GM23338 (cell line): Measurements from ENCODE around the gene PXDN. TPM values are rescaled to one million over a fixed set of nuclear protein-coding genes. Genes with fewer than 3 reads are reported as not detected.

Experiments used
- ATAC-seq: fragments of 200-7000 bp; cut with Tn5 transposase; 3 replicates; pipeline ENCODE4 v1.9.1; 2020
- DNase-seq: peaks from one replicate; pipeline ENCODE4 v3.0.0-alpha.2; 2015; ENCODE audit warnings: low spot score
- H2AFZ ChIP-seq: fragments of 200-600 bp; sonication (generic); 2 replicates; pipeline ENCODE4 v1.8.0; 2016; ENCODE audit warnings: antibody characterized with exemption, mild to moderate bottlenecking, moderate library complexity
- H3F3A ChIP-seq: fragments of 200-600 bp; sonication (generic); replicated peaks from 2 replicates; pipeline ENCODE4 v1.8.0; 2017; ENCODE audit warnings: antibody characterized with exemption, mixed run types, low read depth
- H3K27ac ChIP-seq: fragments of 200-600 bp; sonication (generic); 2 replicates; pipeline ENCODE4 v1.6.1; 2016; ENCODE audit warnings: low read depth
- H3K27me3 ChIP-seq: fragments of 200-600 bp; sonication (generic); 2 replicates; pipeline ENCODE4 v1.8.0; 2016; ENCODE audit warnings: mild to moderate bottlenecking, mixed run types, moderate library complexity; ENCODE audit not compliant: insufficient read depth
- H3K36me3 ChIP-seq: fragments of 200-600 bp; sonication (generic); 2 replicates; pipeline ENCODE4 v1.8.0; 2016; ENCODE audit warnings: mild to moderate bottlenecking; ENCODE audit not compliant: insufficient read depth
- H3K4me1 ChIP-seq: fragments of 200-600 bp; sonication (generic); 2 replicates; pipeline ENCODE4 v1.8.0; 2016; ENCODE audit warnings: mild to moderate bottlenecking, moderate library complexity; ENCODE audit not compliant: insufficient read depth
- H3K4me2 ChIP-seq: fragments of 200-600 bp; sonication (generic); 2 replicates; pipeline ENCODE4 v1.7.1; 2017; ENCODE audit warnings: mixed run types
- H3K4me3 ChIP-seq: fragments of 200-600 bp; sonication (generic); 2 replicates; pipeline ENCODE4 v1.6.1; 2016; ENCODE audit warnings: mixed run types
- H3K79me2 ChIP-seq: fragments of 200-600 bp; sonication (generic); replicated peaks from 2 replicates; pipeline ENCODE4 v1.8.0; 2017; ENCODE audit warnings: mild to moderate bottlenecking; ENCODE audit not compliant: insufficient read depth
- H3K9me2 ChIP-seq: fragments of 200-600 bp; sonication (generic); 2 replicates; pipeline ENCODE4 v1.8.0; 2017; ENCODE audit not compliant: insufficient read depth
- H4K20me1 ChIP-seq: fragments of 200-600 bp; sonication (generic); replicated peaks from 2 replicates; pipeline ENCODE4 v1.8.0; 2017; ENCODE audit warnings: mild to moderate bottlenecking; ENCODE audit not compliant: insufficient read depth
- H3K27ac Mint-ChIP-seq: 2 replicates; pipeline ENCODE4 v1.8.0; 2020; ENCODE audit warnings: inconsistent platforms, mild to moderate bottlenecking, moderate library complexity, mixed read lengths
- H3K27me3 Mint-ChIP-seq: 3 replicates; pipeline ENCODE4 v1.8.0; 2022; ENCODE audit warnings: low read depth, mild to moderate bottlenecking, moderate library complexity, mixed read lengths, inconsistent platforms; ENCODE audit not compliant: insufficient read depth, poor library complexity
- H3K36me3 Mint-ChIP-seq: 3 replicates; pipeline ENCODE4 v1.8.0; 2021; ENCODE audit warnings: low read depth, mild to moderate bottlenecking, inconsistent platforms, moderate library complexity, mixed read lengths
- H3K4me1 Mint-ChIP-seq: 3 replicates; pipeline ENCODE4 v1.8.0; 2020; ENCODE audit warnings: mild to moderate bottlenecking, inconsistent platforms, mixed read lengths
- H3K4me3 Mint-ChIP-seq: 3 replicates; pipeline ENCODE4 v1.8.0; 2021; ENCODE audit warnings: moderate library complexity, mild to moderate bottlenecking, inconsistent platforms, mixed read lengths
- H3K9me3 Mint-ChIP-seq: 3 replicates; pipeline ENCODE4 v1.8.0; 2020; ENCODE audit warnings: moderate library complexity, mild to moderate bottlenecking, inconsistent platforms, mixed read lengths
- CREB1 ChIP-seq: fragments of 250-450 bp; sonication (Bioruptor Pico); IDR thresholded peaks from 2 replicates; pipeline ENCODE4 v1.5.0; 2020; ENCODE audit warnings: low read depth, mild to moderate bottlenecking, moderate library complexity
- CTCF ChIP-seq, 2 experiments: fragments of 200-600 bp in 1 of 2; sonication (generic) in 1 of 2; conservative IDR thresholded peaks; 2 replicates each; pipeline versions ENCODE4 v1.5.1 to v1.6.1; 2016 to 2017; ENCODE audit warnings: antibody characterized with exemption in 2 of 2, low read depth in 2 of 2, mild to moderate bottlenecking in 2 of 2, moderate library complexity in 1 of 2
- ETS1 ChIP-seq: IDR thresholded peaks from 2 replicates; pipeline ENCODE4 v1.6.1; 2016; ENCODE audit warnings: antibody characterized with exemption
- EZH2 ChIP-seq: fragments of 200-600 bp; sonication (generic); IDR thresholded peaks from one replicate; pipeline ENCODE4 v1.8.0; 2017; ENCODE audit warnings: antibody characterized with exemption, mild to moderate bottlenecking, low read depth; ENCODE audit not compliant: unreplicated experiment
- NANOG ChIP-seq: IDR thresholded peaks from 2 replicates; pipeline ENCODE4 v1.6.1; 2016; ENCODE audit warnings: antibody characterized with exemption, borderline replicate concordance
- POLR2AphosphoS5 ChIP-seq: IDR thresholded peaks from 2 replicates; pipeline ENCODE4 v1.6.1; 2016; ENCODE audit warnings: antibody characterized with exemption, low read depth
- REST ChIP-seq: IDR thresholded peaks from one replicate; pipeline ENCODE4 v1.6.1; 2018; ENCODE audit warnings: antibody characterized with exemption; ENCODE audit not compliant: unreplicated experiment
- ZNF114 ChIP-seq: fragments of 250-450 bp; sonication (Bioruptor Pico); IDR thresholded peaks from 2 replicates; pipeline ENCODE4 v1.5.0; 2020; ENCODE audit warnings: mild to moderate bottlenecking, moderate library complexity
- polyA plus RNA-seq: library from polyadenylated mRNA; unstranded; fragments of >200 nt; fragmentation: Nextera tagmentation; extraction: Ambion mirVana; gene quantifications from 2 replicates; pipeline ENCODE4 v1.2.1, GENCODE V29; 2016
- total RNA-seq: library from RNA; depleted of rRNA; stranded (reverse); fragments of >200 nt; shearing (Covaris generic); gene quantifications from 2 replicates; pipeline ENCODE4 v1.2.3, GENCODE V29; 2014

PXDN gene
- total and polyA plus RNA-seq, 2 experiments from 2014 or later = 42.2 to 225 TPM

GRCh38 chr2:1751767-1752725 is 7.7 kb upstream of the PXDN start:
- Mint-ChIP-seq H3K4me1 (peaks cover 4% of the 10 kb centered on the region), H3K27me3 (peaks cover 18% of the 10 kb centered on the region), H3K9me3 (peaks cover 39% of the 10 kb centered on the region), H3K4me3 (no peak overlapping the region), H3K36me3 (peaks cover 23% of the 10 kb centered on the region), H3K27ac (no peak overlapping the region)
- Histone ChIP-seq H3K79me2 (no peaks in the 10 kb centered on the region), H3K4me2 (no peak overlapping the region), H3K9me2 (no peaks in the 10 kb centered on the region), H3K4me3 (no peak overlapping the region), H3K4me1 (no peaks in the 10 kb centered on the region), H3K27ac (no peak overlapping the region), H4K20me1 (no peaks in the 10 kb centered on the region), H3F3A (no peaks in the 10 kb centered on the region), H3K36me3 (no peaks in the 10 kb centered on the region), H2AFZ (no peak overlapping the region), H3K27me3 (peaks cover 19% of the 10 kb centered on the region)
- DNase-seq (no peak), ATAC-seq (no peak)
- TF ChIP-seq EZH2 = no peak
- TF ChIP-seq POLR2AphosphoS5 = no peak
- TF ChIP-seq ZNF114 (CRISPR knock-in tag) = no peak
- no peak for TF ChIP-seq CREB1 (CRISPR knock-in tag)
- TF ChIP-seq NANOG = no peak
- TF ChIP-seq REST = no peak

GRCh38 chr2:1750933-1751766 is 6.8 kb upstream of the PXDN start:
- peak; percentile 90 for DNase-seq
- Histone ChIP-seq H3F3A (no peaks in the 10 kb centered on the region), H3K27ac (no peak overlapping the region), H3K4me2 (no peak overlapping the region), H3K4me1 (no peaks in the 10 kb centered on the region), H4K20me1 (no peaks in the 10 kb centered on the region), H3K9me2 (no peaks in the 10 kb centered on the region), H3K27me3 (peaks cover 28% of the 10 kb centered on the region), H2AFZ (peak overlapping the region; percentile 54; the same call in 1 of the 2 replicates), H3K79me2 (no peaks in the 10 kb centered on the region), H3K36me3 (no peaks in the 10 kb centered on the region), H3K4me3 (no peak overlapping the region)
- TF ChIP-seq CTCF (conservative IDR thresholded peaks at IDR 0.05; ENCODE audit: low read depth in 2 of 2) (peak; percentile 84 to 85), ETS1 (no peak)
- Mint-ChIP-seq H3K36me3 (peaks cover 28% of the 10 kb centered on the region), H3K4me3 (no peak overlapping the region), H3K27ac (no peak overlapping the region; the same call in 1 of the 2 replicates), H3K27me3 (peaks cover 20% of the 10 kb centered on the region), H3K9me3 (peaks cover 34% of the 10 kb centered on the region), H3K4me1 (peaks cover 4% of the 10 kb centered on the region)
- ATAC-seq = peak; percentile 92
